ENCODE data around the gene IL21R. TPM values are rescaled to one million over a fixed set of nuclear protein-coding genes. Genes with fewer than 3 reads are reported as not detected.

Gene IL21R
- total and polyA plus RNA-seq, 10 of the 15 experiments (the other 5 are each of a cell fraction or from before 2014, with no cell fraction given): 5.3 to 138 (median 82.5) TPM

DNA sequence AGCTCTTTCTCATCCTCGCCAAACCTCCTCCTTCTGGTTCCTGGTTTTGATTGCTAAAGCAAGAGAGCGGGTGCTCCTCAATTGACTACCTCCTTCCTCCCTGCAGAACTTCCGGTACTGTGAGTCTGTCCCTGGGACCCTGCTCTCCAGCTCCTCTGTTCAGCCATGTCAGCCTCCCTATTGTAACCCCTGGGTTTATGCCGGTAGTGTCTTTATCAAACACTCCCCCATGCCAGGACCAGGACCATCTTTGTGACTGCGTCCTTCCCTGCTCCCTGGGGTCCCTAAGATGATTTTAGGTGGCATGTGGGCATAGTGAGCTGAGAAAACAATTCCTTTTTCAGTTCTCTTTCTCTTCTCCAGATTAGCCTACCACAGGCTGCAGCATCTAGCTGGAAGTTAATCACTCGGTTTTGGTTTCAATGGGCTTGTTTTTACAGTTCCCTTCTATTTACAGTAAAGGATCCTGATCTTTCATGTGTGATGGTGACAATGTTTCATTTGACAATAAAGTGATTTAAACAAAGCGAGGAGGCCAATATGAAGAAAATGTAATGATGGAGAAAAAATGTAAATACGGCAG lies 27.7 kb upstream of the IL21R start:
- Histone ChIP-seq H3K4me3 (peak overlapping the region; percentile 53), H3K4me1 (ENCODE audit: control insufficient read depth, insufficient read depth, low read length) (peaks cover 61% of the 10 kb centered on the region), H3K9ac (ENCODE audit: control insufficient read depth, insufficient read depth, low read length) (0 out of 2 replicates have a peak overlapping the region, but pooled peaks have one; percentile 3), H3K27ac (ENCODE audit: control insufficient read depth, insufficient read depth) (peak overlapping the region; percentile 72), H4K20me1 (ENCODE audit: control insufficient read depth, insufficient read depth) (no peaks in the 10 kb centered on the region), H3K79me2 (ENCODE audit: control insufficient read depth, insufficient read depth, low read length) (no peaks in the 10 kb centered on the region), H3K4me2 (ENCODE audit: control insufficient read depth, insufficient read depth) (peak overlapping the region; percentile 41), H2AFZ (ENCODE audit: control insufficient read depth, low read depth, low read length) (no peak overlapping the region), H3K27me3 (replicated peaks in 1 of 2; ENCODE audit: control insufficient read depth in 2 of 2, insufficient read depth in 2 of 2, low read length in 1 of 2) (no peaks in the 10 kb centered on the region), H3K36me3 (ENCODE audit: control insufficient read depth in 2 of 2, insufficient read depth in 2 of 2, low read length in 1 of 2) (no peaks in the 10 kb centered on the region), H3K9me3 (replicated peaks; ENCODE audit: control insufficient read depth, insufficient read depth, low read length) (peaks cover 12% of the 10 kb centered on the region; the same call in 2 of the 3 replicates)
- ChIA-PET SMC1A (ENCODE audit: uncharacterized antibody, unreplicated experiment) (interaction anchor here (0.7 to 9.6 kb wide), 17 partner anchors 7 to 174 kb away, joined by 3 to 220 read pairs (median 5); partner anchors contain the start of gene IL21R), POLR2A (interaction anchor here (0.7 to 9.6 kb wide), 12 partner anchors 14 to 181 kb away, joined by 3 to 208 read pairs (median 4); partner anchors contain the start of genes IL21R and KDM8), RAD21 (ENCODE audit: unreplicated experiment) (interaction anchor here (0.6 to 9.3 kb wide), 17 partner anchors 14 to 809 kb away, joined by 3 to 224 read pairs (median 5); partner anchors contain the start of genes IL21R and KDM8), CTCF (interaction anchor here (0.6 to 11.8 kb wide), 12 partner anchors 14 to 195 kb away, joined by 3 to 259 read pairs (median 13); no protein-coding TSS in a partner anchor)
- 2% methylated on average over 8 of the region's 8 CpGs for WGBS (ENCODE audit: insufficient coverage, insufficient replicate concordance, low lambda C conversion rate, missing lambda C conversion rate)
- peak; percentile 60 for ATAC-seq
- intact Hi-C loops (cut with micrococcal nuclease; ENCODE audit: unreplicated experiment) (loop anchor here (1.0 to 2.0 kb wide), 3 partner anchors 13 to 82 kb away; no protein-coding TSS in a partner anchor), in situ Hi-C loops (cut with MboI) (loop anchor here (5.0 to 25.0 kb wide), 2 partner anchors 142 to 1537 kb away; no protein-coding TSS in a partner anchor)
- TSS peak; percentile 95 for BruUV-seq (replicated peaks)
- no peak for FAIRE-seq
- DNase-seq (ENCODE audit: low read depth, low spot score): peak; percentile 80
- TF ChIP-seq GABPA (IDR thresholded peaks at IDR 0.05; ENCODE audit: low read depth): 0 out of 2 replicates have a peak, but pooled peaks have one; percentile 13
- 0 out of 2 replicates have a peak, but pooled peaks have one; percentile 41 for TF ChIP-seq BCL11A (IDR thresholded peaks at IDR 0.05; ENCODE audit: low read depth, low read length)
- TF ChIP-seq, protein P1, sequence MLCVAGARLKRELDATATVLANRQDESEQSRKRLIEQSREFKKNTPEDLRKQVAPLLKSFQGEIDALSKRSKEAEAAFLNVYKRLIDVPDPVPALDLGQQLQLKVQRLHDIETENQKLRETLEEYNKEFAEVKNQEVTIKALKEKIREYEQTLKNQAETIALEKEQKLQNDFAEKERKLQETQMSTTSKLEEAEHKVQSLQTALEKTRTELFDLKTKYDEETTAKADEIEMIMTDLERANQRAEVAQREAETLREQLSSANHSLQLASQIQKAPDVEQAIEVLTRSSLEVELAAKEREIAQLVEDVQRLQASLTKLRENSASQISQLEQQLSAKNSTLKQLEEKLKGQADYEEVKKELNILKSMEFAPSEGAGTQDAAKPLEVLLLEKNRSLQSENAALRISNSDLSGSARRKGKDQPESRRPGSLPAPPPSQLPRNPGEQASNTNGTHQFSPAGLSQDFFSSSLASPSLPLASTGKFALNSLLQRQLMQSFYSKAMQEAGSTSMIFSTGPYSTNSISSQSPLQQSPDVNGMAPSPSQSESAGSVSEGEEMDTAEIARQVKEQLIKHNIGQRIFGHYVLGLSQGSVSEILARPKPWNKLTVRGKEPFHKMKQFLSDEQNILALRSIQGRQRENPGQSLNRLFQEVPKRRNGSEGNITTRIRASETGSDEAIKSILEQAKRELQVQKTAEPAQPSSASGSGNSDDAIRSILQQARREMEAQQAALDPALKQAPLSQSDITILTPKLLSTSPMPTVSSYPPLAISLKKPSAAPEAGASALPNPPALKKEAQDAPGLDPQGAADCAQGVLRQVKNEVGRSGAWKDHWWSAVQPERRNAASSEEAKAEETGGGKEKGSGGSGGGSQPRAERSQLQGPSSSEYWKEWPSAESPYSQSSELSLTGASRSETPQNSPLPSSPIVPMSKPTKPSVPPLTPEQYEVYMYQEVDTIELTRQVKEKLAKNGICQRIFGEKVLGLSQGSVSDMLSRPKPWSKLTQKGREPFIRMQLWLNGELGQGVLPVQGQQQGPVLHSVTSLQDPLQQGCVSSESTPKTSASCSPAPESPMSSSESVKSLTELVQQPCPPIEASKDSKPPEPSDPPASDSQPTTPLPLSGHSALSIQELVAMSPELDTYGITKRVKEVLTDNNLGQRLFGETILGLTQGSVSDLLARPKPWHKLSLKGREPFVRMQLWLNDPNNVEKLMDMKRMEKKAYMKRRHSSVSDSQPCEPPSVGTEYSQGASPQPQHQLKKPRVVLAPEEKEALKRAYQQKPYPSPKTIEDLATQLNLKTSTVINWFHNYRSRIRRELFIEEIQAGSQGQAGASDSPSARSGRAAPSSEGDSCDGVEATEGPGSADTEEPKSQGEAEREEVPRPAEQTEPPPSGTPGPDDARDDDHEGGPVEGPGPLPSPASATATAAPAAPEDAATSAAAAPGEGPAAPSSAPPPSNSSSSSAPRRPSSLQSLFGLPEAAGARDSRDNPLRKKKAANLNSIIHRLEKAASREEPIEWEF (IDR thresholded peaks at IDR 0.05; ENCODE audit: insufficient replicate concordance, low read depth, low read length): peak; percentile 67
- peak; percentile 76 for TF ChIP-seq ZNF687 (IDR thresholded peaks at IDR 0.05)
- TF ChIP-seq SMC3 (IDR thresholded peaks at IDR 0.05; ENCODE audit: borderline replicate concordance, low read length): no peak
- TF ChIP-seq MEF2A (IDR thresholded peaks at IDR 0.05; ENCODE audit: insufficient read depth, low read depth, low read length): 0 out of 2 replicates have a peak, but pooled peaks have one; percentile 15
- TF ChIP-seq MTA3 (IDR thresholded peaks at IDR 0.05; ENCODE audit: borderline replicate concordance, low read length): peak; percentile 74
- TF ChIP-seq WRNIP1 (IDR thresholded peaks at IDR 0.05; ENCODE audit: borderline replicate concordance, low read depth, low read length): no peak
- TF ChIP-seq MTA2 (IDR thresholded peaks at IDR 0.05; ENCODE audit: low read depth): peak; percentile 55; the same call in 1 of the 2 replicates
- TF ChIP-seq JUND (IDR thresholded peaks at IDR 0.05; ENCODE audit: low read depth, low read length): no peak
- no peak for TF ChIP-seq TARDBP (IDR thresholded peaks at IDR 0.05; ENCODE audit: borderline replicate concordance)
- peak; percentile 67; the same call in 1 of the 2 replicates for TF ChIP-seq RUNX3 (IDR thresholded peaks at IDR 0.05; ENCODE audit: low read length)
- peak; percentile 34; the same call in 1 of the 2 replicates for TF ChIP-seq ZNF217 (IDR thresholded peaks at IDR 0.05)
- peak; percentile 73 for TF ChIP-seq MEF2B (IDR thresholded peaks at IDR 0.05; ENCODE audit: partially characterized antibody, poor library complexity, severe bottlenecking)
